ENCODE data around the gene MRPL12.

Gene MRPL12

DNA sequence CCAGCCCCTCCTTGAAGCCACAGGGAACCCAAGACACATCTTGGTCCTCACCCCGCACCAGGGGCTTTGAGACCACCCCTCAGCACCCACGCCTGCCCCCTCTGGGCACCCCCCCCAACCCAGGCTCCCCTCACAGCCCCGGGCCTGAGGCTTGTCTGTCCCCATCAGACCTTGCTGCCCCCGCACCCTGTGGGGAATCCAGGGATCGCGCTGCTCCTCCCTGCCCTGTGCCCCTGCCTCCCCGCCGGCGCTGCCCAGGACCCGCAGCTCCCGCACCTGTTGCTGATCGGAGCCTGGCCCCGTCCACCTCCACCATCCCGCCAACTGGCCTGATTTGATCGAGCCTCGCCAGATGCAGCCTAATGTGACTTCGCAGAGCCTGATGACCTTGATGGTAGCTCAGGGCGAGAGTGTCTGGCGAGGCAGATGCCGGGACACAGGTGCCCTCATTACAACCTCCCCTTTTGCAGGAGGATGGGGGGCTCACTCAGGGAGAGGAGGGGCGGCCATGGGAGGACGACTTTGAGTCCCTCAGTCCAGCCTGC lies 38.0 kb downstream of the MRPL12 start:
- H2BK12ac ChIP-seq (ENCODE audit: low read length in 2 of 2), result no peak overlapping the region
- H3K4me2 ChIP-seq (ENCODE audit: low read length, poor library complexity, severe bottlenecking), result no peak overlapping the region
- peak overlapping the region in 1 of 2 experiments; percentile 44 for H3K14ac ChIP-seq (ENCODE audit: low read length in 2 of 2)
- no peak overlapping the region for H3K27ac ChIP-seq (ENCODE audit: low read length, poor library complexity, severe bottlenecking)
- no peak overlapping the region for H3K4ac ChIP-seq (ENCODE audit: low read depth in 1 of 2, low read length in 2 of 2)
- no peak overlapping the region for H3K18ac ChIP-seq (ENCODE audit: low read depth in 1 of 2, low read length in 2 of 2)
- H4K91ac ChIP-seq (ENCODE audit: low read length), result peak overlapping the region; percentile 18
- peaks cover 0 to 3% of the 10 kb centered on the region in 2 experiments for H3K36me3 ChIP-seq (ENCODE audit: control insufficient read depth in 1 of 2, insufficient read depth in 2 of 2, low read depth in 1 of 2, low read length in 2 of 2)
- DNase-seq, result no peak
- no peak overlapping the region for H2BK15ac ChIP-seq (ENCODE audit: low read depth, poor library complexity, severe bottlenecking)
- no peak overlapping the region for H2AFZ ChIP-seq (ENCODE audit: low read depth, low read length)
- no peak overlapping the region for H3K23ac ChIP-seq (ENCODE audit: low read length in 2 of 2)
- H3K27me3 ChIP-seq (ENCODE audit: control insufficient read depth in 1 of 2, insufficient read depth in 1 of 2, low read length in 2 of 2), result peaks cover 4 to 22% of the 10 kb centered on the region in 2 experiments
- no peaks in the 10 kb centered on the region for H3K79me1 ChIP-seq (replicated peaks; ENCODE audit: low read length, poor library complexity, severe bottlenecking)
- H2BK120ac ChIP-seq (ENCODE audit: low read depth, low read length), result no peak overlapping the region
- WGBS, result 76% methylated on average over 21 of the region's 22 CpGs
- peaks cover 6% of the 10 kb centered on the region for H3K4me1 ChIP-seq (ENCODE audit: control insufficient read depth, insufficient read depth, low read depth, low read length)
- no peak overlapping the region for H3K4me3 ChIP-seq (ENCODE audit: insufficient read depth in 1 of 2, low read depth in 1 of 2, low read length in 2 of 2)
- H3K9me3 ChIP-seq (ENCODE audit: control insufficient read depth, low read length), result no peaks in the 10 kb centered on the region
- H4K8ac ChIP-seq (ENCODE audit: low read length), result no peak overlapping the region
- no peak overlapping the region for H2BK5ac ChIP-seq (ENCODE audit: low read depth, low read length, poor library complexity, severe bottlenecking)
- H2AK5ac ChIP-seq (ENCODE audit: low read length, severe bottlenecking), result no peak overlapping the region
- H3K9ac ChIP-seq (ENCODE audit: low read length), result no peak overlapping the region

DNA sequence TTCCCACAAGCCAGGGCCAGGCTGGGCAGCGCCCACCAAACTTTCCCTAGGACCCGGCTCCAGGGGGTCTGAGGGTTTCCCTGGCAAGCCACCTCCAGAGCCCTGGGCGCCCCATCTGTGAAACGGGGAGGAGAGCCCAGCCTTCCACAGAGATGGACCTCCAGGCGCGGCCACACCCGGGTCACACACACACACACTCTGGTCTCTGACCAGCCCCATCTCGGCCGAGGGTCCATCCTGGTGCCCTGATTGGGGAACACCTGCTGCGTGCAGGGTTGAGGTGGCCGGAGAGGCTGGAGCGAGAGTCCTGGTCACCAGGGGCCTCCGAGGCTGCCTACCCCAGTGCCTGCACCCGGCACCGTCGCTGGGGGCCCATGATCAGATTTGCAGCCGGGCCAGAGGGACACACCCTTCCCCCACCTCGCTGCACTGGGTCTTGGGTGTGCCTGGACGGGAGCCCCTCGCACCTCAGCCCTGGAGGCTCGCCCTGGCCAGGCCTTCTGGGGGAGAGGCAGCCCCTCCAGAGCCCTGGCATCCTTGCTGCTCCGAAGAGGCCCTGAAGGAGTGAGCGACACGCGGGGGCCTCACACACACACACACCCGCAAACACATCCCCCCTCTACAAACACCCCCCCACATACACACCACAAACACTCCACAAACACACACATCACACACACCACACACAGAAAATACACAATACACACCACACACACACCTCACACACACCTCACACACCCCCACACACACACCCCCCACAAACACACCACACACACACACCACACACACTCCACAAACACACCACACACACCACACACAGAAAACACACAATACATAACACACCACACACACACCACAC lies 38.7 kb downstream of the MRPL12 start:
- H3K27me3 ChIP-seq (ENCODE audit: control insufficient read depth in 1 of 2, insufficient read depth in 1 of 2, low read length in 2 of 2), result peaks cover 3 to 22% of the 10 kb centered on the region in 2 experiments
- H2BK5ac ChIP-seq (ENCODE audit: low read depth, low read length, poor library complexity, severe bottlenecking), result no peak overlapping the region
- H2AFZ ChIP-seq (ENCODE audit: low read depth, low read length), result no peak overlapping the region
- peak; percentile 29 for DNase-seq
- no peak overlapping the region for H4K91ac ChIP-seq (ENCODE audit: low read length)
- H3K27ac ChIP-seq (ENCODE audit: low read length, poor library complexity, severe bottlenecking), result no peak overlapping the region
- no peak overlapping the region for H3K4ac ChIP-seq (ENCODE audit: low read depth in 1 of 2, low read length in 2 of 2)
- no peak overlapping the region for H3K4me2 ChIP-seq (ENCODE audit: low read length, poor library complexity, severe bottlenecking)
- H2AK5ac ChIP-seq (ENCODE audit: low read length, severe bottlenecking), result no peak overlapping the region
- peak overlapping the region in 1 of 2 experiments; percentile 8 for H3K18ac ChIP-seq (ENCODE audit: low read depth in 1 of 2, low read length in 2 of 2)
- H3K79me1 ChIP-seq (replicated peaks; ENCODE audit: low read length, poor library complexity, severe bottlenecking), result no peaks in the 10 kb centered on the region
- H3K23ac ChIP-seq (ENCODE audit: low read length in 2 of 2), result no peak overlapping the region
- no peak overlapping the region for H2BK15ac ChIP-seq (ENCODE audit: low read depth, poor library complexity, severe bottlenecking)
- no peak overlapping the region for H3K14ac ChIP-seq (ENCODE audit: low read length in 2 of 2)
- H3K4me3 ChIP-seq (ENCODE audit: insufficient read depth in 1 of 2, low read depth in 1 of 2, low read length in 2 of 2), result no peak overlapping the region
- WGBS, result 80% methylated on average over 26 of the region's 26 CpGs
- no peak overlapping the region for H4K8ac ChIP-seq (ENCODE audit: low read length)
- H3K9ac ChIP-seq (ENCODE audit: low read length), result no peak overlapping the region
- H3K9me3 ChIP-seq (ENCODE audit: control insufficient read depth, low read length), result no peaks in the 10 kb centered on the region
- H3K36me3 ChIP-seq (ENCODE audit: control insufficient read depth in 1 of 2, insufficient read depth in 2 of 2, low read depth in 1 of 2, low read length in 2 of 2), result peaks cover 0 to 3% of the 10 kb centered on the region in 2 experiments
- peak overlapping the region in 1 of 2 experiments; percentile 4 for H2BK12ac ChIP-seq (ENCODE audit: low read length in 2 of 2)
- H2BK120ac ChIP-seq (ENCODE audit: low read depth, low read length), result no peak overlapping the region
- peaks cover 6% of the 10 kb centered on the region for H3K4me1 ChIP-seq (ENCODE audit: control insufficient read depth, insufficient read depth, low read depth, low read length)

Small RNA genes within 50 kb of the gene (small RNA-seq; reads per million reads assigned to genes)
- gene MIR6786 (ENCODE audit: low read depth), result 1.2 reads per million
